Thoracic aorta (tissue), 2 donors: ENCODE data around the gene HERC2. TPM values are rescaled to one million over a fixed set of nuclear protein-coding genes. Genes with fewer than 3 reads are reported as not detected.
A peak's percentile ranks its signal among the peaks of the same experiment; 100 is the strongest.

Experiments
- ATAC-seq: fragments of 150-250 bp; one replicate; pipeline ENCODE4 v1.8.0; 2017; ENCODE audit warnings: low read depth; ENCODE audit not compliant: insufficient number of reproducible peaks, low FRiP score
- DNase-seq: peaks from one replicate; pipeline ENCODE4 v3.0.0-alpha.2; 2020; ENCODE audit warnings: low spot score
- H3K27ac ChIP-seq, 2 donors: fragments of 200-600 bp; sonication (generic); 1 replicate in 1 of 2; 2 replicates in 1 of 2; pipeline ENCODE4 v1.5.1; 2016; ENCODE audit warnings: mild to moderate bottlenecking in 2 of 2, moderate library complexity in 2 of 2
- H3K27me3 ChIP-seq: fragments of 200-600 bp; sonication (generic); replicated peaks from 2 replicates; pipeline ENCODE4 v1.6.0; 2016; ENCODE audit warnings: mild to moderate bottlenecking; ENCODE audit not compliant: insufficient read depth
- H3K36me3 ChIP-seq: fragments of 200-600 bp; sonication (generic); one replicate; pipeline ENCODE4 v1.5.1; 2016
- H3K4me1 ChIP-seq, 2 donors: fragments of 200-600 bp; sonication (generic); 1 replicate in 1 of 2; 2 replicates in 1 of 2; pipeline versions ENCODE4 v1.5.1 to v1.6.0; 2016; ENCODE audit warnings: low read depth in 2 of 2, mild to moderate bottlenecking in 1 of 2; ENCODE audit not compliant: control insufficient read depth in 1 of 2
- H3K4me3 ChIP-seq: fragments of 200-600 bp; sonication (generic); 2 replicates; pipeline ENCODE4 v1.5.1; 2016; ENCODE audit warnings: mild to moderate bottlenecking
- H3K9me3 ChIP-seq: fragments of 200-600 bp; sonication (generic); 2 replicates; pipeline ENCODE4 v1.5.1; 2016
- CTCF ChIP-seq: fragments of 200-600 bp; sonication (generic); IDR thresholded peaks from one replicate; pipeline ENCODE4 v1.5.1; 2019; ENCODE audit warnings: antibody characterized with exemption
- total RNA-seq, 2 donors: library from RNA; depleted of rRNA; stranded (reverse); fragments of >200 nt; gene quantifications; one replicate each; pipeline versions ENCODE4 v1.1.0 to v1.2.3, GENCODE V29; 2016

The HERC2 gene
- total RNA-seq, 2 donors from 2014 or later = 50.9 to 62.0 TPM

- Histone ChIP-seq H3K9me3 (no peaks in the 10 kb centered on the region), H3K27me3 (no peaks in the 10 kb centered on the region), H3K4me1 (peaks cover 9 to 60% of the 10 kb centered on the region in 2 donors), H3K27ac (peak overlapping the region; percentile 80 to 96), H3K4me3 (peak overlapping the region; percentile 68), H3K36me3 (no peaks in the 10 kb centered on the region)
- no peak for DNase-seq
- TF ChIP-seq CTCF = no peak
- no peak for ATAC-seq
These were observed 223.6 kb downstream of the HERC2 start for GRCh38 chr15:28098360-28098765.

GRCh38 chr15:28097656-28098359 lies 224.2 kb downstream of the HERC2 start:
- Histone ChIP-seq H3K4me1 (peaks cover 9 to 60% of the 10 kb centered on the region in 2 donors), H3K27ac (peak overlapping the region; percentile 80 to 96), H3K27me3 (no peaks in the 10 kb centered on the region), H3K36me3 (no peaks in the 10 kb centered on the region), H3K9me3 (no peaks in the 10 kb centered on the region), H3K4me3 (peak overlapping the region; percentile 78)
- DNase-seq = no peak
- ATAC-seq = no peak
- TF ChIP-seq CTCF = no peak

GRCh38 chr15:28096670-28097431 lies 225.1 kb downstream of the HERC2 start:
- TF ChIP-seq CTCF = no peak
- DNase-seq (no peak), ATAC-seq (no peak)
- Histone ChIP-seq H3K4me1 (peaks cover 9 to 60% of the 10 kb centered on the region in 2 donors), H3K27me3 (no peaks in the 10 kb centered on the region), H3K27ac (peak overlapping the region; percentile 80 to 96), H3K4me3 (peak overlapping the region; percentile 78), H3K36me3 (no peaks in the 10 kb centered on the region), H3K9me3 (peaks cover under 1% of the 10 kb centered on the region)

GRCh38 chr15:28096411-28096669 lies 225.6 kb downstream of the HERC2 start:
- DNase-seq (no peak), ATAC-seq (no peak)
- Histone ChIP-seq H3K27ac (peak overlapping the region; percentile 80 to 96), H3K4me3 (peak overlapping the region; percentile 78), H3K9me3 (peaks cover 6% of the 10 kb centered on the region), H3K36me3 (no peaks in the 10 kb centered on the region), H3K4me1 (peaks cover 9 to 60% of the 10 kb centered on the region in 2 donors), H3K27me3 (no peaks in the 10 kb centered on the region)
- no peak for TF ChIP-seq CTCF

- DNase-seq = no peak
- H3K4me3 ChIP-seq = peak overlapping the region; percentile 78
- H3K27ac ChIP-seq = peak overlapping the region; percentile 80 to 96
- H3K27me3 ChIP-seq = no peaks in the 10 kb centered on the region
- H3K9me3 ChIP-seq = peaks cover 8% of the 10 kb centered on the region
- TF ChIP-seq CTCF = no peak
- no peaks in the 10 kb centered on the region for H3K36me3 ChIP-seq
- ATAC-seq = peak; percentile 22
- H3K4me1 ChIP-seq = peaks cover 9 to 58% of the 10 kb centered on the region in 2 donors
These were observed 227.1 kb downstream of the HERC2 start for GRCh38 chr15:28094732-28095521.
